MM.1S (cell line): ENCODE results near the gene FGF5.
A peak's percentile ranks its signal among the peaks of the same experiment; 100 is the strongest.

Experiments used
- DNase-seq: peaks from one replicate; pipeline ENCODE4 v3.0.0-alpha.2; 2015
- H2AFZ ChIP-seq: fragments of 300-600 bp; sonication (generic); 2 replicates; pipeline ENCODE4 v1.6.0; 2016; ENCODE audit warnings: antibody characterized with exemption, low read length
- H3F3A ChIP-seq: fragments of 300-600 bp; sonication (generic); 2 replicates; pipeline ENCODE4 v1.6.1; 2016; ENCODE audit warnings: mild to moderate bottlenecking, antibody characterized with exemption, low read length, moderate library complexity, mixed read lengths; ENCODE audit not compliant: insufficient read depth
- H3K27ac ChIP-seq: fragments of 300-600 bp; sonication (generic); 2 replicates; pipeline ENCODE4 v1.5.1; 2016; ENCODE audit warnings: mild to moderate bottlenecking, low read length
- H3K27me3 ChIP-seq: fragments of 300-600 bp; sonication (generic); replicated peaks from 2 replicates; pipeline ENCODE4 v1.6.0; 2016; ENCODE audit warnings: low read length; ENCODE audit not compliant: insufficient read depth
- H3K36me3 ChIP-seq: fragments of 300-600 bp; sonication (generic); replicated peaks from 2 replicates; pipeline ENCODE4 v1.6.1; 2016; ENCODE audit warnings: mild to moderate bottlenecking, low read length, mixed read lengths; ENCODE audit not compliant: insufficient read depth
- H3K4me1 ChIP-seq: fragments of 300-600 bp; sonication (generic); 2 replicates; pipeline ENCODE4 v1.6.1; 2016; ENCODE audit warnings: low read length, mixed read lengths
- H3K4me2 ChIP-seq: fragments of 300-600 bp; sonication (generic); 2 replicates; pipeline ENCODE4 v1.6.0; 2016; ENCODE audit warnings: low read depth, low read length
- H3K4me3 ChIP-seq: fragments of 300-600 bp; sonication (generic); 2 replicates; pipeline ENCODE4 v1.5.1; 2016; ENCODE audit warnings: low read length, mixed read lengths
- H3K79me2 ChIP-seq: fragments of 300-600 bp; sonication (generic); 2 replicates; pipeline ENCODE4 v1.6.1; 2016; ENCODE audit warnings: mixed run types, low read length, mixed read lengths
- H3K9ac ChIP-seq: fragments of 300-600 bp; sonication (generic); 2 replicates; pipeline ENCODE4 v1.6.1; 2016; ENCODE audit warnings: low read length, mixed read lengths
- H3K9me2 ChIP-seq: fragments of 300-600 bp; sonication (generic); replicated peaks from 2 replicates; pipeline ENCODE4 v1.6.1; 2016; ENCODE audit warnings: mild to moderate bottlenecking, low read length, mixed read lengths; ENCODE audit not compliant: insufficient read depth
- H3K9me3 ChIP-seq: fragments of 300-600 bp; sonication (generic); replicated peaks from 2 replicates; pipeline ENCODE4 v1.6.1; 2016; ENCODE audit warnings: mild to moderate bottlenecking, low read length, mixed read lengths; ENCODE audit not compliant: insufficient read depth
- H4K20me1 ChIP-seq: fragments of 300-600 bp; sonication (generic); 2 replicates; pipeline ENCODE4 v1.6.1; 2016; ENCODE audit warnings: mild to moderate bottlenecking, low read length, moderate library complexity, mixed read lengths; ENCODE audit not compliant: insufficient read depth
- CTCF ChIP-seq: fragments of 300-600 bp; sonication (generic); IDR thresholded peaks from 2 replicates; pipeline ENCODE4 v1.5.1; 2016; ENCODE audit warnings: antibody characterized with exemption, low read length, mixed read lengths
- EZH2 ChIP-seq: fragments of 300-600 bp; sonication (generic); optimal IDR thresholded peaks from 2 replicates; pipeline ENCODE3; 2017; ENCODE audit warnings: low read depth, mild to moderate bottlenecking, antibody characterized with exemption, low read length, mixed read lengths
- EZH2phosphoT487 ChIP-seq: fragments of 300-600 bp; sonication (generic); IDR thresholded peaks from 2 replicates; pipeline ENCODE4 v1.6.1; 2018; ENCODE audit warnings: antibody characterized with exemption, low read length

FGF5 gene

GRCh38 chr4:80334568-80334967, 68.1 kb downstream of the FGF5 start:
- Histone ChIP-seq H3K9me3 (no peaks in the 10 kb centered on the region), H3F3A (0 out of 2 replicates have a peak, but pooled peaks cover 5% of the 10 kb centered on the region), H3K9ac (no peak overlapping the region), H3K27me3 (no peaks in the 10 kb centered on the region), H3K79me2 (no peaks in the 10 kb centered on the region), H3K4me3 (no peak overlapping the region), H3K9me2 (no peaks in the 10 kb centered on the region), H3K4me1 (no peaks in the 10 kb centered on the region), H2AFZ (no peak overlapping the region), H4K20me1 (no peaks in the 10 kb centered on the region), H3K27ac (no peak overlapping the region), H3K36me3 (no peaks in the 10 kb centered on the region), H3K4me2 (no peak overlapping the region)
- no peak for DNase-seq
- TF ChIP-seq EZH2 (no peak), EZH2phosphoT487 (no peak), CTCF (no peak)

- Histone ChIP-seq H3K9me2 (no peaks in the 10 kb centered on the region), H4K20me1 (no peaks in the 10 kb centered on the region), H3K27me3 (no peaks in the 10 kb centered on the region), H3K4me3 (peak overlapping the region; percentile 75), H3K9ac (no peak overlapping the region), H3K36me3 (no peaks in the 10 kb centered on the region), H3K9me3 (no peaks in the 10 kb centered on the region), H3K27ac (no peak overlapping the region), H3K4me1 (no peaks in the 10 kb centered on the region), H3F3A (0 out of 2 replicates have a peak, but pooled peaks cover 5% of the 10 kb centered on the region), H3K79me2 (no peaks in the 10 kb centered on the region), H2AFZ (peak overlapping the region; percentile 85), H3K4me2 (peak overlapping the region; percentile 76)
- TF ChIP-seq EZH2phosphoT487, result no peak
- no peak for DNase-seq
Measured at GRCh38 chr4:80335226-80335553, 68.7 kb downstream of the FGF5 start.

- peak within 1 kb of the TSS; percentile 15; the same call in 1 of the 2 replicates for H3K9ac ChIP-seq
- DNase-seq, result peak; percentile 90
- TF ChIP-seq EZH2phosphoT487 (no peak), CTCF (peak; percentile 53), EZH2 (no peak)
- no peaks in the 10 kb centered on the region for H3K9me3 ChIP-seq
- H4K20me1 ChIP-seq, result no peaks in the 10 kb centered on the region
- no peaks in the 10 kb centered on the region for H3K27me3 ChIP-seq
- H3K79me2 ChIP-seq, result no peaks in the 10 kb centered on the region
- no peaks in the 10 kb centered on the region for H3K9me2 ChIP-seq
- H3F3A ChIP-seq, result 0 out of 2 replicates have a peak, but pooled peaks cover 5% of the 10 kb centered on the region
- peak within 1 kb of the TSS; percentile 75 for H3K4me3 ChIP-seq
- H2AFZ ChIP-seq, result peak within 1 kb of the TSS; percentile 85
- H3K27ac ChIP-seq, result no peak within 1 kb of the TSS
- no peaks in the 10 kb centered on the region for H3K4me1 ChIP-seq
- H3K4me2 ChIP-seq, result peak within 1 kb of the TSS; percentile 76
- no peaks in the 10 kb centered on the region for H3K36me3 ChIP-seq
Measured at GRCh38 chr4:80335554-80336358, 69.3 kb downstream of the FGF5 start, which contains the start of gene CFAP299. TSS of gene CFAP299 (plus strand) at chr4:80335730.

DNA sequence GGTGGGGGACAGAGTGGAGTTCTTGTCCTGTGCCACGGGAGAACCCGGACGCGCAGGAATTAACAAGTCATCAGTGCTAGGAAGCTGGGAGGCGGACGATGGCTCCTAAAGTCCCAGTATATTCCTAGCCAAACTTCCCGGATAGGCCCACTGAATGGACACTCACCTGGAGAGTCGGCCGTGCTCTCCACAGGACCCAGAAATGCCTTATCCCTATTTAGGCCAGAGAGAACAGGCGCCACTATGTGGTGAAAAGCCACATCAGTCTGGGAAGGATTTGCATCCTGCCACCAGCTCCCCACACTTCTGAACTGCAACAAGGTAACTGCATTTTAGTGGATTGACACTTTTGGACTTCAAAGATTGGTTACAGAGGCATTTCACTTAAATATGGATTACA, 70.1 kb downstream of the FGF5 start:
- H3K4me1 ChIP-seq, result no peaks in the 10 kb centered on the region
- H3K4me3 ChIP-seq, result peak overlapping the region; percentile 75
- peak overlapping the region; percentile 85 for H2AFZ ChIP-seq
- H3K4me2 ChIP-seq, result peak overlapping the region; percentile 76
- no peak overlapping the region for H3K27ac ChIP-seq
- H3F3A ChIP-seq, result 0 out of 2 replicates have a peak, but pooled peaks cover 5% of the 10 kb centered on the region
- TF ChIP-seq EZH2 (no peak), CTCF (peak; percentile 46)
- H3K36me3 ChIP-seq, result no peaks in the 10 kb centered on the region
- no peaks in the 10 kb centered on the region for H3K79me2 ChIP-seq
- no peaks in the 10 kb centered on the region for H3K9me2 ChIP-seq
- H3K9ac ChIP-seq, result peak overlapping the region; percentile 15; the same call in 1 of the 2 replicates
- H4K20me1 ChIP-seq, result no peaks in the 10 kb centered on the region
- no peaks in the 10 kb centered on the region for H3K9me3 ChIP-seq
- no peaks in the 10 kb centered on the region for H3K27me3 ChIP-seq
- peak; percentile 31 for DNase-seq
